ENCODE results near the gene KCP.

- TF ChIP-seq, protein P1, sequence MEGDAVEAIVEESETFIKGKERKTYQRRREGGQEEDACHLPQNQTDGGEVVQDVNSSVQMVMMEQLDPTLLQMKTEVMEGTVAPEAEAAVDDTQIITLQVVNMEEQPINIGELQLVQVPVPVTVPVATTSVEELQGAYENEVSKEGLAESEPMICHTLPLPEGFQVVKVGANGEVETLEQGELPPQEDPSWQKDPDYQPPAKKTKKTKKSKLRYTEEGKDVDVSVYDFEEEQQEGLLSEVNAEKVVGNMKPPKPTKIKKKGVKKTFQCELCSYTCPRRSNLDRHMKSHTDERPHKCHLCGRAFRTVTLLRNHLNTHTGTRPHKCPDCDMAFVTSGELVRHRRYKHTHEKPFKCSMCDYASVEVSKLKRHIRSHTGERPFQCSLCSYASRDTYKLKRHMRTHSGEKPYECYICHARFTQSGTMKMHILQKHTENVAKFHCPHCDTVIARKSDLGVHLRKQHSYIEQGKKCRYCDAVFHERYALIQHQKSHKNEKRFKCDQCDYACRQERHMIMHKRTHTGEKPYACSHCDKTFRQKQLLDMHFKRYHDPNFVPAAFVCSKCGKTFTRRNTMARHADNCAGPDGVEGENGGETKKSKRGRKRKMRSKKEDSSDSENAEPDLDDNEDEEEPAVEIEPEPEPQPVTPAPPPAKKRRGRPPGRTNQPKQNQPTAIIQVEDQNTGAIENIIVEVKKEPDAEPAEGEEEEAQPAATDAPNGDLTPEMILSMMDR (IDR thresholded peaks at IDR 0.05; ENCODE audit: low read length), result no peak
- no peak for TF ChIP-seq EZH2 (optimal IDR thresholded peaks at IDR 0.05; ENCODE audit: low read depth, low read length)
- TF ChIP-seq EZH2phosphoT487 (IDR thresholded peaks at IDR 0.05; ENCODE audit: low read length), result no peak
Observed at GRCh38 chr7:128912281-128912680, 1.8 kb upstream of the KCP start.

Measured in MM.1S (cell line).